Measurements from ENCODE around the gene CCSER2.
A peak's percentile ranks its signal among the peaks of the same experiment; 100 is the strongest.
"Not testable (repeated sequence)": the region's sequence is repeated elsewhere in the genome, so short reads cannot be mapped to it uniquely, and the experiment has no call there.

CCSER2 gene

DNA sequence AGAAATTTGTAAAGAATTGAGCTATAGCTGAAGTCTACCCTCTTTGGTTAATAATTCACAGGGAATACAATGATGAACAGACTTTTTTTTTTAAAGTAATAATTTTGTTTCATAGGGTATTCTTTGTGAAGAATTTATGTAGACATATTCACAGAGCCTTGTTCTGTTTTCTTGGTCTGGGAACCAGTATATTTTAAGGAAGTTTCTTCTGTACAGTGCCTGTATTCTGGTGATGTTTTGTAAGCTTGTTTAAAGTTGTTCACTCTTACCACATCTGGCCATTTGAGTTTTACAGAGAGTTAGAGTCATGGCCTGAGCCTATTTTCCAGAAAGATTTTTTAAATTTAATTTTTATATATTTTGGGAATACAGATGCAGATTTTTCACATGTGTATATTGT lies 70.3 kb downstream of the CCSER2 start:
- DNase-seq = no peak

DNA sequence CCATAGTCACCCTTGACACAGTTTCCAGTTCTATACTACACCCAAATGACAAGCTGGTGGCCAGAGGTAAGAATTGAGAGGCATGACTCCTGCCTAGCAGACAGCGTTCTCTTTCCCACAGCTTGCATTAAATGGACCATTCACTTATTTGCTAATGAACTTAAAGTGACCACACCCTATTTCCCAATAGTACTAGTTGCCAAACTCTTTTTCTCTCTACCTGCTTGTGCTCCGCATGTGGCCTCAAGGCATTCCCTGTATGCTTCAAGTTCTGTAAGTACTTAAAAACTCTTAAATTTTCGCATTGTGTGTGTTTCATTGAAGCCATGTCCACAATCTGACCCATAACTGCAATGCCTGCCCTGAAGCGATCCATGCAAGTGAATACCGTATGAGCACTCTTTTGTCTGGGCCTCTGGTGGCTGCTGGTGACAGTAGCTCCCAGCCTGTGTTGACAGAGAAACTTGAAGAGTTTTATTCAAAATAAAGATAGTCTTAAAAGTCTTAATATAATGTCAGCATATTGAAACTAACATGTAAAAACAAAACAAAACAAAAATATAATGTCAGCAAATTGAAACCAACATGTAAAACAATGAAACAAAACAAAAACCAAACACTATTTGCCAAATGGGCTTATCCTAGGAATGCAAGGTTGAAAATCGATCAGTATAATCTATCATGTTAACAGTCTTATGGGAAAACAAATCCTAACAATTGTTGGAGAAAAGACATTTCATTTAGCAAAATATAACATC lies 73.6 kb downstream of the CCSER2 start:
- no peak for DNase-seq

DNA sequence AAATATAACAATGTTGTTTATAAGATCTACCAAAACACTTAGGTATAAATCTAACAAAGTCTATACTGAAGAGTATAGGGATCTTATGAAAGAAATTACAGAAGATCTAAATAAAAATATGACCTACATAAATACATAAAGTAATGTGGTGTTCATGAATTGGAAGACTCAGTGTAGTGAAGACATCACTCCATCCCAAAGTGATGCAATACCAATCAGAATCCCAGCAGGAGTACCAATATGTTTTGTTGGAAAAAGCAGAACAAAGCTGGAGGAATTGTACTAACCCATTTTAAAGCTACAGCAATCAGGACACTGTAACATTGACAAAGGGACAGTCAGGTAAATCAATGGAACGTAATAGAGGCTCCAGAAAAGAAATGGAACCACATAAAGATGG lies 76.4 kb downstream of the CCSER2 start:
- no peak for DNase-seq

DNA sequence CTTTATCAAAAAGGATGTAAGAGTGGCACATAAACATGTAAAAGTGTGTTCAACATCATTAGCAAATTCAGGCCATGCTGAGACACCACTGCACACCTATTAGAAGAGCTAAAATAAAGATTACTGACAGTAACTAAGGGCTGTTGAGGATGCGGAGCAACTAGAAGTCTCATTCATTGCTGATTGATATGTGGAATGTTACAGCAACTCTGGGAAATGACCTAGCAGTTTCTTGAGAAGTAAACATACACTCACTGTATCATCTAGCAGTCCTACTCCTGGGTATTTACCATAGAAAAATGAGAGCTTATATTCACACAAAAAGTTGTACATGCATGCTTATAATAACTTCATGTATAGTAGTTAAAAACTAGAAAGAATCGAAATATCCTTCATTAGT lies 77.3 kb downstream of the CCSER2 start:
- DNase-seq = no peak

DNA sequence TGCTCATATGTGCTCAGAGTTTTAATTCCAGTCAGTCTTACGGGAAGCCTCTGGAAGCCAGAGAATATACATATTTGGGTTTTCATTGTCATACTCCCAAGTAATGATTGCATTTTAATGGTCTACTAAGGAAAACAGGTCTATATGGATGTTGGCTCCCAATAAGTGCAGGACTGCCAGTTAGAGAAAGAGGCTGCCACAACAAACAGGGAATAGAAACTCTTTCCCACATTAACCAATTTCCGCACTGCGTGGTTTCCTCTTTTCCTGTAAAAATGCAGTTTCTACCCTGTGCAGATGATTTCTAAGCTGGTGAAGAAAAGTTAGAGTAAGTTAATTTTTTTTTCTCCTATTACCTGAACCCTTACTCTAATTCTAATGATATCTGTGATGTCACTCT lies 78.2 kb downstream of the CCSER2 start:
- no peak for DNase-seq

DNA sequence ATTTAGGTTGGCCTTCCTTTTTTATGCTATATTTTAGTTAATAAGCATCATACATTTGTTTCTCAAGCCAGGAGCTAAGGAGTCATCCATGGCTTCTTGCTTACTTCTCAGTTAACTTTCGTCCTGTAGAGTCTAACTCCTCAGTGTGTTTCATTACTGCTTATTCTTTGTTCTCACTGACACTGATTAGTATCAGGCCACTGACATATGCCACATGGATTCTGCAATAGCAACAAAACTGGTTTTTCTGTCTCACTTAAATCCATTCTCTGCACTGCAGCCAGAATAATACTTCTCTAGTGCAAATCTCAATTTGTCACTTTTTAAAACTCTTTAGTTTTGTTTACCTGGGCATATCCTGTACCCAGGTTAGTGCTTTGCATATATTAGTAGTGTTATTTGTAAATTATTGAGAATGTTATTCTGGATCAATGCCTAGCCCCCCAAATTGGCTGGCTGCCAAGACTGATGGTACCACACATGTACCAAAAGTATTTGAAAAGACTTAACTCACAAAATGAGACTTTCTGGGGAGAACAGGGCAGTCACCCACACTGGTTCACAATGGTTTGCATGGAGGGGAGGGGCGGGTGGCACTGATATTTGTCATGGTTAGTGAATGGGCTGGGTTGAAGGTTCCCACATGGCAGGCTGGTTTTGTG lies 79.1 kb downstream of the CCSER2 start:
- no peak for DNase-seq

DNA sequence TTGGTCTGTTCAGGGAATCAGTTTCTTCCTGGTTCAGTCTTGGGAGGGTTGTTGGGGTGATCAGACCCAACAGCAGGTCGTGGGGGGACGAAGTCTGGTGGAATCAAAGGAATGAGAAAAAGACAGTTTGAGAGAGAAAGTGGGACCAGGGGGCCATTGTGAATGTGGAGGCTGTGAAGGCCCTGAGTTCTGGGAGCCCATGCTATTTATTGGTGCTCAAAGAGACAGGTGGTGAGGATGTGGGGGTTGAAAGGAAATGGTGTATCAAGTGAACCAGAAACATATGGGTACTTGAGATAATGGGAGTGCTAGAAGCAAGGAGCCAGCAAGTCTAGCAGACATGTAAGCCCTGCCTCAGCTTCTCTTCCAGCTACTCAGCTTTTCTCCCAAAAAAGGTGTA lies 84.1 kb downstream of the CCSER2 start:
- DNase-seq = no peak

DNA sequence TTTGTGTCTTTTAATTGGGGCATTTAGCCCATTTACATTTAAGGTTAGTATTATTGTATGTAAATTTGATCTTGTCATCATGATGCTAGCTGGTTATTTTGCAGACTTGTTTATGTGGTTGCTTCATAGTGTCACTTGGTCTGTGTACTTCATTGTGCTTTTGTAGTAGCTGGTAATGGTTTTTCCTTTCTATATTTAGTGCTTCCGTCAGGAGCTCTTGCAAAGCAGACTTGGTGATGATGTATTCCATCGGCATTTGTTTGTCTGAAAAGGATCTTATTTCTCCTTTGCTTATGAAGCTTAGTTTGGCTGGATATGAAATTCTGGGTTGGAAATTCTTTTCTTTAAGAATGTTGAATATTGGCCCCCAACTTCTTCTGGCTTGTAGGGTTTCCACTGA lies 85.7 kb downstream of the CCSER2 start:
- DNase-seq = not testable (repeated sequence)

DNA sequence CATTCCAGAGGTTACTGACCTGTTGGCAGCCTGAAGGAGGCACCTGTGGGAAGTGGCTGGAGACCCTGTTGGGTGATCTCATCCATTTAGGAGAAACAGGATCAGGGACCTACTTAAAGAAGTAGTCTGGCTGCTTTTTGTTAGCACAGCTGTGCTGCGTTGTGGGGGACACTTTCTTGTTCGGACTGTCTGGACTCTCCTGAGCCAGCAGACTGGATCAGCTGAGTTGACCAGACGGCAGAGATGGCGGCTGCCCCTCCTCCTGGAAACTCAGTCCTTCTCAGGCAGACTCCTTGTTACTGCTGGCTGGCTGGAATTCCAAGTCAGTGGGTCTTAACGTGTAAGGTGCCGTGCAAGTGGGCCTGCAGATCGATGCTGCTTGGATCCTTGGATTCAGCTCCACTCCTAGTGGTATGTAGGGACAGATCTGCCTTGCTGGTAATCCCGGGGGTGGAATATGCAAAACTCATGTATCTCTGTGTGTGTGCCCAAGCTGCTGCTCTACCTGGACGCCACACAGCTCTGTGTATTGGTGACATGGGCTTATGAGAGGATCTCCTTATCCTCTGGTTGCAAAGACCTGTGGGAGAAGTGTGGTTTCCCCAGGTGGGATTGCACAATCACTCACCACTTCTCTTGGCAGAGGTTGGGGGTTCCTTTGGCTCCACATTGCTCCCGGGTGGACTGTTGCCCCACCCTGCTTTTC lies 87.3 kb downstream of the CCSER2 start:
- no peak for DNase-seq

DNA sequence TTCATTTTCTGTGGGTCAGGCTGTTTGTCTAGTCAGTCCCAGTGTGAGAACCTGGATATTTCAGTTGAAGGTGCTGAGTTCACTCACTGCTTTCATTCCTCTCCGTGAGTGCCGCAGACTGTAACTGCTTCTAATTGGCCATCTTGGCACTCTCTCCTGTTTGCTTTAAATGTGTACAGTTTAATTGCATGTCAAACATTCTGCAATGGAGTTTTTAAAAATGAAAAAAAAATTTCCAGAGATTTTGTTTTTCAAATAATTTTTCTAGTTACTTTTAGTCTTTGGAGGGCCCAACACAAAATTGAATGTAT lies 87.8 kb downstream of the CCSER2 start:
- DNase-seq = no peak

DNA sequence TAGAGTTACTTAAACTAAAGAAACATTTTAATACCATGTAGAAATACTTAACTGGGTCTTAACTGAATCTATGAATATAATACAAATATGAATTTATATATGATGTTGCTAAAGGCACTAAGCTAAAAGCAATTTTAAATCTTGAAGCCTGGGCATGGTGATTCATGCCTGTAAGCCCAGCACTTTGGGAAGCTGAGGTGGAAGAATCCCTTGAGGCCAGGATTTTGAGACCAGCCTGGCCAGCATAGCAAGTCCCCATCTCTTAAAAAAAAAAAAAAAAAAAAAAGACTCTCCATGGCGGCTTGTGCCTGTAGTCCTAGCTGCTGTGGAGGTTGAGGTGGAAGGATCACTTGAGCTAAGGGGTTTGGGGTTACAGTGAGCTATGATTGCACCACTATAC lies 95.3 kb downstream of the CCSER2 start:
- no peak for DNase-seq

DNA sequence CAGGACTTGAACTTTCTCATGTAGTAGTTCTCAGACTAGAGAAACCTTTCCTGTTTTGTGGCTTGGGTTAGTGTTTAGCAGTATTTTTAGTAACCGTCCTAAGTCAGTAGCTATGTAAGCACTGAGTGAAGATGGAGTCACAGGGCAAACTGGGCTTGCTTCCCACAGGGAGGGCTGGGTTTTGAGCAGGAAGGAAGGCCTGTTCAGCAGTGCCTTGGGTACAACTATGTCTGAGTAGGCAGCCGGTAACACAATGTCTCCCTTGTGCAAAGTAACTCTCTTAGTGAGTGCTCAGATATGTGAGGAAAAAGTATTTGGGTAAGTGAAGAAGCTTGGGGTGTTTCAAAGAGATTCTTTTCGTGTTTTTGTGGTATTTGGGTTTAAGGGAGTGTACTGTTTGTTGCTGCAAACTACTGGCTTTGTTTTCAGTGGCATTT lies 96.4 kb downstream of the CCSER2 start:
- no peak for DNase-seq

DNA sequence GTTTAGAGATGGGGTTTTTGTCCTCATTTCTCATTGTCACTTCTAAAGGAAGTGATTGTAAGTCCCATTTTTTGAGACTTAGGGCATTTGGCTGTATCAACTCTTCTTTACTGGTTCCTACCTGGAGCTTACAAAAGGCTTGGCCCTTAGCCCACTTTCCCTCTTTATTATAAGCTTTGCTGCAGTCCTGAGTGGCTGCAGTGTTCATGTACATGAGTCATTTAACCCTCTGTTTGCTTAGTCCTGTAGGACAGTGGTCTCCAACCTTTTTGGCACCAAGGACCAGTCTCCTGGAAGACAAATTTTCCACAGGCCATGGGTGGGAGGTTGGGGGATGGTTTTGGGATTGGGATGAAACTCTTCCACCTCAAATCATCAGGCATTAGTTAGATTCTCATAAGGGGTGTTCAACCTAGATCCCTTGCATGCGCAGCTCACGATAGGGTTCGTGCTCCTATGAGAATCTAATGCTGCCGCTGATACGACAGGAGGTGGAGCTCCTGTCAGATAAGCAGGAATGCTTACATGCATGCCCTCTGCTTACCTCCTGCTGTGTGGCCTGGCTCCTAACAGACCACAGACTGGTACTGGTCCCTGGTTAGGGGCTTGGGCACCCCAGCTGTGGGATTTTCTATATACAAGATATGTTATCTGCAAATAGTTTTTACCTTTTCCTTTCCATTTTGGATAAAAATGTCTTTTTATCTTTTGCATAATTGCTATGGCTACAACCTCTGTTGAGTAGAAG lies 99.7 kb downstream of the CCSER2 start:
- no peak for DNase-seq

DNA sequence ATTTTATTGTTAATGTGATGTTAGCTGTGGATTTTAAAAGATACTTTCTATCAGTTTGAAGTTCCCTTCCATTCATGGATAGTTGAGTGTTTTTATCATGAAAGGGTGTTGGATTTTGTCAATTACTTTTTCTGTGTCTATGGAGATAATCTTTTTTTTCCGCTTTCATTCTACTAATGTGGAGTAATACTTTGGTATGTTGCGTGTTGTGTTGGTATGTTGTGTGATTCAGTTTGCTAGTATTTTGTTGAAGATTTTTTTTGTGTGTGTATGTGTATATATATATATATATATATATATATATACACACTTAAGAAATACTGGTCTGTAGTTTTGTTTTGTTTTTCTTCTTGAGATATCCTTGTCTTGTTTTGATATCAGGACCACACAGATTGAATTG lies 100.3 kb downstream of the CCSER2 start:
- DNase-seq = no peak

DNA sequence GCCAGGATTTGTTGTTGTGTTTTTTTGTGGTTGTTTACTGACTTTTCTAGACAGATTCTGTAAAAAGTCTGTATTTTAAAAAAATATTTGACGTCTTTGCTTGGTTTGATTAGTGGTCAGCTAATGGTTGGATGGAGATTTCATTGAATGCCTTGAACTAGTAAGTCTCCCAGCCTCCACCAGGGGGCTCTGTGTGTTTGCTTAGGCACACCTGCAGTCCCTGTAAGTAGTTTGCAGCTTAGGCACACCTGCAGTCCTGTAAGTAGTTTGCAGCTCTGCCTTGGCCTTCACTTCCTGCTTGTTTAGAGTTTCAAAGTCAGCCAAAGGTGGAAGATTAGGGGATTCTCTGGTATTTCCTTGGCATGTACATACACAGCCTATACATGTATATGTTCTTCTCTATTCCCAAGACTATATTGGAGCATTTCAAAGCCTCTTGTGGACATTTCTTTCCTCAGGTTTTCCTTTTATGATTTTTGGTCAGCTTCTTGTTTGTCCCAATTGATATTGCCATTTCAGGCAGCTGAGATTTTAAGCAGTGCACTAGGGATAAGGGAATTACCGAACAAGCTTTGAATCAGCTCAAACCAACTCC lies 101.6 kb downstream of the CCSER2 start:
- DNase-seq = peak; percentile 67

DNA sequence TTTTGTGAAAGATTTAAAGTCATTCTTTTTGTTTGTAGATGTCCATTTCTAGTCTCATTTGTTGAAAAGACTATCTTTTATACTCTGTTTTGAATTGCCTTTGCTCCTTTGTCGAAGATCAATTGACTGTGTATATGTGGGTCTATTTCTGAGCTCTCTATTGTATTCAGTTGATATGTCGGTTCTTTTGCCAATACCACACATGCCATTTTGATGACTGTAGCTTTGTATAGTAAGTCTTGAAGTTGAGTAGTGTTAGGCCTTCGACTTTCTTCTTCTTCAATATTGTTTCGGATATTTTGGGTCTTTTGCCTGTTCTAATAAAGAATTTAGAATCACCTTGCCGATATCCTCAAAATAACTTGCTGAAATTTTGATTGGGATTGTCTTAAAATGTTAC lies 104.5 kb downstream of the CCSER2 start:
- no peak for DNase-seq

DNA sequence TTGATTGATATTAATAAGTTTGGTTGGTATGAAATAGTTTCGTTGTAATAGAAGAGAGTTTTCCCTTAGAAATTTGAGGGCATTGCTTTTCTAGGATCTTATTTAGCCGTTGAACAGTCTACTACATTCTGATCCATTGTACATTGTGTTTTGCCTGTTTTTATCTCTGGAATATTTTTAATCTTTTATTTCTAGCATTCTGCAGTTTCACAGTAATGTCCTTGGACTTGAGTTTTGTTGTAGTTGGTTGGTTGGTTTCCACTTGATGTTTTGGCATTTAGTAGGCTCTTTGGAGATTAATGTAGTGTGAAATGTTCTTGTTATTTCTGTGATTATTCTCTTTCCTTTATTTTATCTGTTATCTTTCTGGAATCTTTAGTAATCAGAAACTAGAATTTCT lies 112.4 kb downstream of the CCSER2 start:
- no peak for DNase-seq

DNA sequence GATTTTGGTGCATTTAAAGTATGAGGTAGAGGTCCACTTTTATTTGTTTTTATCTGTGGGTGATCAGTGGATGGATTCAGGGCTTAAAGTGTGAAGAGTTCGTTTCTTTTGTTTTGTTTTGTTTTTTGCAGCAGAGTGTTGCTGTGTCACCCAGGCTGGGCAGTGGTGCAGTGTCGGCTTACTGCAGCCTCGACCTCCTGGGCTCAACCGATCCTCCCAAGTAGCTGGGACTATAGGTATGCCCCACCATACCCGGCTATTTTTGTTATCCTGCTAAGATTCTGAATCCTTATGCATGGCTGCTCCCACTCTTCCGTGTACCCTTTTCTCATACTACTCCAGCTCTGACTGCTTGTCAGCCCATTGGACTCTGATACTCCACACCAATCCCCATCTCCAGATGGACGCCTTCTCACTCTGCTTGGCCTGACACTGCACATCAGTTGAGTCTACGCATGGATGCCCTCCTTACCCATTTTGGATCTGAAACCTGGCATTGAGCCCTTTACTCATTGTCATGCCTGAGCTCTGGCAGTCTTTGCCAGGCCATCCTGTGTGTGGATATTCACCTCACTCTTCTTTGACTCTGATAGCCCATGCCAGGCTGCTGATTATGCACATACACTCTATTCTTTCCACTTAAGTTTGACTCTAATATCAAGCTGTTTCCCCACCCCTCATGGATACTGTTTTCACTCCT lies 119.5 kb downstream of the CCSER2 start:
- no peak for DNase-seq

DNA sequence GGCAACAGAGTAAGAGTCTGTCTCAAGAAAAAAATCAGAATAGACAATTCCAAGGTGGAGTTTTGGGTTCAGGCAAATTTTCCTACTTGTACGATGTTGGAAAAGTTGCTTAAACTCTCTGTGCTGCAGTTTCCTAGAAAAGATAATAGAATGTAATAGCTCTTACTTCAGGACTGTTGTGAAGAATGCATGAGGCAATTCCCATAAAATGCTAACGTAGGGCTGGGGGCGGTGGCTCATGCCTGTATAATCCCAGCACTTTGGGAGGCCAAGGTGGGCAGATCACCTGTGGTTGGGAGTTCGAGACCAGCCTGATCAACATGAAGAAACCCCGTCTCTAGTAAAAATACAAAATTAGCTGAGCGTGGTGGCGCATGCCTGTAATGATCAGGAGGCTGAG lies 121.0 kb downstream of the CCSER2 start:
- DNase-seq = not testable (repeated sequence)

DNA sequence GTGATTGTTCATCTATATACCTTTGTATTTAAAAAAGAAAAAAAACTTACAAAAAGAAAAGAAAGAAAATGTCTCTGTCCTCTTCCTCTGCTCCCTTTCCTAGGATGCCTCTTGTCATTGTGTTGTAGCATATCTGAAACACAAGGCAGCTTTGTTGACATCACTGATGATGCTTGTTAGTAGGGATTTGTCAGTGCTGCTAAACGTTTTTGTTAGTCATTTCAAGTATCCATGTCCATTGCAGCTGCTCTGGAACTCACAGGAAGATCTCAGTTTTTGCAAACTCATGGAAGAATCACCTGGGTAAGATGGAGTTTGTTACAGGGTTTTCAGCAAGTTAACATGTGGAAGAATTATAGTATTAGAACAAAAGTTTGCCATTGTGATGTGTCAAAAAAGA lies 123.6 kb downstream of the CCSER2 start:
- DNase-seq = no peak

DNA sequence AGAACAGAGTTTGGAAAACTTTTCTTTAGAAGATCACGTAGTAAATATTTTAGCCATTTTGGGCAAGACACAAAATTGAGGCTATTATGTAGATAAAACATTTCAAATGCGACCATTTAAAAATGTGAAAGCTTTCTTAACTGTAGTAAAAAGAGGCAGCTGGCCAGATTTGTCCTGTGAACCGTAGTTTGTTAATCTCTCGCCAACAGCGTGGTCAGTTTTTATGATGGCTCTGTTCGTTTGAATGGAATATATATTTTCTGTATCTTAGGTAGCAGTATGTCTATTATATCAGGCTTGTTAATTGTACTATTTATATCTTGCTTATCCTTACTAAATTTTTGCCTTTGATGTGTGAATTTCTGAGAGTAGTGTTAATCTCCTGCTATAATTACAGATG lies 124.9 kb downstream of the CCSER2 start:
- DNase-seq = no peak

DNA sequence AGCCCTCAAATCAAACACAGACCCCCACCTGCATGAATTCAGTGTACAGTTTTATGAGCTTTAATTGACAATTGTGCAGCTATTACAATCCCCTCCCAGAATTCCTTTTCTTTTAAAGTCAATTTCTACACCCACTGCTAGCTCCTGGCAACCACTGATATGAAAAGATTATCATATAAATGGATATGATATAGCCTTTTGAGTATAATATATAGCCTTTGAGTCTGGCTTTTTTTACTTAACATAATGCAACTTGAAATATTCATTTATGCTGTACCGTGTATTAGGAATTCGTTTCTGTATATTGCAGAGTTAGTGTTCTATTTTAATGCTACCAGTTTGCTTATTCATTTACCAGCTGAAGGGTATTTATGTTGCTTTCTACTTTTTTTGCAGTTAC lies 127.7 kb downstream of the CCSER2 start:
- DNase-seq = no peak

DNA sequence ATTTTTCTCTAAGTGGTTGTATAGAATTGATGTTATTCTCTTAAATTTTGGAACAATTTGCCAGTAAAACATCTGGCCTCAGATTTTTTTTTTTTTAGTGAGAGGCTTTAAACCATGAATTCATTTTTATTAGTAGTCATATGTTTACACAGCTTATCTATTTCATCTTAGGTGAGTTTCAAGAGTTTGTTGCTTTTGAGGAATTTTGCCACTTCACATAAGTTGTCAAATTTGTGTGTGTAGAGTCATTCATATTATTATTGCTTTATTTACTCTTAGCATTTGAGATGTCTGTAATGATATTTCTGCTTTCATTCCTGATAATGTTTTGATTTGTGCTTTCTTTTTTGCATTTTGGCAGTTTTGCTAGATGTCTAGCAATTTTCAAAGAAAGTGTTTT lies 132.1 kb downstream of the CCSER2 start:
- DNase-seq = no peak

Measured in CD4-positive, alpha-beta T cell treated with Interleukin-21 for 1 hour (primary cell).